Measurements from ENCODE around the gene PAX7. TPM values are rescaled to one million over a fixed set of nuclear protein-coding genes. Genes with fewer than 3 reads are reported as not detected.

PAX7 gene
- total and polyA plus RNA-seq, 9 of the 15 experiments (the other 6 are each of a cell fraction or from before 2014, with no cell fraction given) = not detected

GRCh38 chr1:18599086-18599485 lies 31.6 kb upstream of the PAX7 start:
- Histone ChIP-seq H3K79me2 (ENCODE audit: control insufficient read depth, insufficient read depth, low read length) (no peaks in the 10 kb centered on the region), H3K9me1 (ENCODE audit: control insufficient read depth, insufficient read depth, low read length) (no peaks in the 10 kb centered on the region), H3K4me2 (ENCODE audit: insufficient read depth, low read length) (no peak overlapping the region), H3K27me3 (ENCODE audit: control insufficient read depth in 2 of 2, insufficient read depth in 2 of 2, low read length in 2 of 2) (peaks cover 9 to 33% of the 10 kb centered on the region in 2 experiments), H3K27ac (ENCODE audit: extremely low read depth, low read depth, low read length) (no peak overlapping the region), H3K9me3 (replicated peaks; ENCODE audit: control insufficient read depth, insufficient read depth, low read depth, low read length) (no peaks in the 10 kb centered on the region), H2AFZ (ENCODE audit: low read depth, low read length) (no peak overlapping the region), H3K9ac (ENCODE audit: insufficient read depth in 1 of 2, low read depth in 2 of 2, low read length in 2 of 2) (no peak overlapping the region), H3K36me3 (ENCODE audit: control insufficient read depth, insufficient read depth, low read length) (no peaks in the 10 kb centered on the region), H3K4me1 (replicated peaks in 1 of 2; ENCODE audit: control insufficient read depth in 2 of 2, insufficient read depth in 2 of 2, low read length in 2 of 2) (no peaks in the 10 kb centered on the region), H3K4me3 (no peak overlapping the region), H4K20me1 (replicated peaks; ENCODE audit: control insufficient read depth, insufficient read depth, low read length) (peaks cover 12% of the 10 kb centered on the region; the same call in 1 of the 2 replicates)
- FAIRE-seq (no peak), ATAC-seq (no peak), DNase-seq (ENCODE audit: extremely low read depth in 1 of 4, low spot score in 3 of 4) (no peak)
- no TSS peak for BruUV-seq (replicated peaks)
- intact Hi-C loops (cut with micrococcal nuclease) (no loop called here), in situ Hi-C loops (cut with MboI) (loop anchor here (5.0 kb wide), 1 partner anchor 223 kb away; no protein-coding TSS in a partner anchor)
- ChIA-PET POLR2A (interaction anchor here (2.4 kb wide), 1 partner anchor 10 kb away, joined by 7 read pairs; no protein-coding TSS in a partner anchor), CTCF (ENCODE audit: low intra/inter-chr PET ratio) (interaction anchor here (4.9 kb wide), 1 partner anchor 221 kb away, joined by 73 read pairs; no protein-coding TSS in a partner anchor)
- TF ChIP-seq ATF2 (CRISPR knock-in tag; IDR thresholded peaks at IDR 0.05) = no peak
- TF ChIP-seq, protein P1, sequence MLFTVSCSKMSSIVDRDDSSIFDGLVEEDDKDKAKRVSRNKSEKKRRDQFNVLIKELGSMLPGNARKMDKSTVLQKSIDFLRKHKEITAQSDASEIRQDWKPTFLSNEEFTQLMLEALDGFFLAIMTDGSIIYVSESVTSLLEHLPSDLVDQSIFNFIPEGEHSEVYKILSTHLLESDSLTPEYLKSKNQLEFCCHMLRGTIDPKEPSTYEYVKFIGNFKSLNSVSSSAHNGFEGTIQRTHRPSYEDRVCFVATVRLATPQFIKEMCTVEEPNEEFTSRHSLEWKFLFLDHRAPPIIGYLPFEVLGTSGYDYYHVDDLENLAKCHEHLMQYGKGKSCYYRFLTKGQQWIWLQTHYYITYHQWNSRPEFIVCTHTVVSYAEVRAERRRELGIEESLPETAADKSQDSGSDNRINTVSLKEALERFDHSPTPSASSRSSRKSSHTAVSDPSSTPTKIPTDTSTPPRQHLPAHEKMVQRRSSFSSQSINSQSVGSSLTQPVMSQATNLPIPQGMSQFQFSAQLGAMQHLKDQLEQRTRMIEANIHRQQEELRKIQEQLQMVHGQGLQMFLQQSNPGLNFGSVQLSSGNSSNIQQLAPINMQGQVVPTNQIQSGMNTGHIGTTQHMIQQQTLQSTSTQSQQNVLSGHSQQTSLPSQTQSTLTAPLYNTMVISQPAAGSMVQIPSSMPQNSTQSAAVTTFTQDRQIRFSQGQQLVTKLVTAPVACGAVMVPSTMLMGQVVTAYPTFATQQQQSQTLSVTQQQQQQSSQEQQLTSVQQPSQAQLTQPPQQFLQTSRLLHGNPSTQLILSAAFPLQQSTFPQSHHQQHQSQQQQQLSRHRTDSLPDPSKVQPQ (CRISPR knock-in tag; IDR thresholded peaks at IDR 0.05; ENCODE audit: borderline replicate concordance) = no peak
- TF ChIP-seq, protein P2, sequence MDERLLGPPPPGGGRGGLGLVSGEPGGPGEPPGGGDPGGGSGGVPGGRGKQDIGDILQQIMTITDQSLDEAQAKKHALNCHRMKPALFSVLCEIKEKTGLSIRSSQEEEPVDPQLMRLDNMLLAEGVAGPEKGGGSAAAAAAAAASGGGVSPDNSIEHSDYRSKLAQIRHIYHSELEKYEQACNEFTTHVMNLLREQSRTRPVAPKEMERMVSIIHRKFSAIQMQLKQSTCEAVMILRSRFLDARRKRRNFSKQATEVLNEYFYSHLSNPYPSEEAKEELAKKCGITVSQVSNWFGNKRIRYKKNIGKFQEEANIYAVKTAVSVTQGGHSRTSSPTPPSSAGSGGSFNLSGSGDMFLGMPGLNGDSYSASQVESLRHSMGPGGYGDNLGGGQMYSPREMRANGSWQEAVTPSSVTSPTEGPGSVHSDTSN (CRISPR knock-in tag; IDR thresholded peaks at IDR 0.05; ENCODE audit: low read depth) = no peak
- TF ChIP-seq, protein P2 (tag; conservative IDR thresholded peaks at IDR 0.05; ENCODE audit: low read depth) = 0 out of 2 replicates have a peak, but pooled peaks have one; percentile 25
- no peak for TF ChIP-seq POLR2AphosphoS2 (IDR thresholded peaks at IDR 0.05; ENCODE audit: low read length)
- no peak for TF ChIP-seq SRSF9 (IDR thresholded peaks at IDR 0.05; ENCODE audit: borderline replicate concordance, low read depth, low read length)
- 2% methylated on average over 11 of the region's 12 CpGs for WGBS (ENCODE audit: insufficient coverage, low coverage, missing lambda C conversion rate)
